ENCODE data around the gene PPP1R16B. TPM values are rescaled to one million over a fixed set of nuclear protein-coding genes. Genes with fewer than 3 reads are reported as not detected.

The PPP1R16B gene
- total and polyA plus RNA-seq, 10 of the 15 experiments (the other 5 are each of a cell fraction or from before 2014, with no cell fraction given), result 13.4 to 90.2 (median 66.7) TPM

GRCh38 chr20:38935967-38936407 lies 130.5 kb downstream of the PPP1R16B start:
- H4K20me1 ChIP-seq (ENCODE audit: control insufficient read depth, insufficient read depth), result no peaks in the 10 kb centered on the region
- DNase-seq (ENCODE audit: low read depth, low spot score) (no peak), ATAC-seq (no peak), FAIRE-seq (no peak)
- ChIA-PET POLR2A (interaction anchor here (1.4 kb wide), 1 partner anchor 28 kb away, joined by 3 read pairs; no protein-coding TSS in a partner anchor), RAD21 (ENCODE audit: unreplicated experiment) (interaction anchor here (0.7 to 1.8 kb wide), 6 partner anchors 8 to 60 kb away, joined by 3 to 7 read pairs (median 4); partner anchors contain the start of genes DHX35 and FAM83D), CTCF (interaction anchor here (0.8 to 1.2 kb wide), 6 partner anchors 9 to 113 kb away, joined by 3 to 16 read pairs (median 4); partner anchors contain the start of gene FAM83D), SMC1A (ENCODE audit: uncharacterized antibody, unreplicated experiment) (interaction anchor here (1.0 to 1.3 kb wide), 5 partner anchors 13 to 112 kb away, joined by 3 to 6 read pairs (median 3); no protein-coding TSS in a partner anchor)
- H3K36me3 ChIP-seq (ENCODE audit: control insufficient read depth in 2 of 2, insufficient read depth in 2 of 2, low read length in 1 of 2), result peaks cover 17 to 30% of the 10 kb centered on the region in 2 experiments
- WGBS (ENCODE audit: insufficient coverage, insufficient replicate concordance, low lambda C conversion rate, missing lambda C conversion rate), result 64% methylated on average over 5 of the region's 5 CpGs
- no peak for TF ChIP-seq NKRF (conservative IDR thresholded peaks at IDR 0.05)
- peak; percentile 8; the same call in 1 of the 2 replicates for TF ChIP-seq SPI1 (IDR thresholded peaks at IDR 0.05; ENCODE audit: borderline replicate concordance, insufficient read depth, low read depth, low read length)
- H3K27me3 ChIP-seq (replicated peaks in 1 of 2; ENCODE audit: control insufficient read depth in 2 of 2, insufficient read depth in 2 of 2, low read length in 1 of 2), result no peaks in the 10 kb centered on the region
- in situ Hi-C loops (cut with MboI), result no loop called here
- no TSS peak for BruUV-seq (replicated peaks)
- H3K4me2 ChIP-seq (ENCODE audit: control insufficient read depth, insufficient read depth), result peak overlapping the region; percentile 68
- peak overlapping the region; percentile 9 for H3K27ac ChIP-seq (ENCODE audit: control insufficient read depth, insufficient read depth)
- H3K4me3 ChIP-seq, result no peak overlapping the region
- intact Hi-C loops (cut with micrococcal nuclease; ENCODE audit: unreplicated experiment), result no loop called here
- no peak overlapping the region for H3K9ac ChIP-seq (ENCODE audit: control insufficient read depth, insufficient read depth, low read length)
- H2AFZ ChIP-seq (ENCODE audit: control insufficient read depth, low read depth, low read length), result no peak overlapping the region
- H3K4me1 ChIP-seq (ENCODE audit: control insufficient read depth, insufficient read depth, low read length), result no peaks in the 10 kb centered on the region; the same call in 1 of the 2 replicates
- no peaks in the 10 kb centered on the region for H3K9me3 ChIP-seq (replicated peaks; ENCODE audit: control insufficient read depth, insufficient read depth, low read length)
- H3K79me2 ChIP-seq (ENCODE audit: control insufficient read depth, insufficient read depth, low read length), result peaks cover 86% of the 10 kb centered on the region

- intact Hi-C loops (cut with micrococcal nuclease; ENCODE audit: unreplicated experiment), result no loop called here
- Histone ChIP-seq H3K9me3 (replicated peaks; ENCODE audit: control insufficient read depth, insufficient read depth, low read length) (no peaks in the 10 kb centered on the region), H3K4me3 (no peak overlapping the region), H3K27ac (ENCODE audit: control insufficient read depth, insufficient read depth) (no peak overlapping the region), H3K9ac (ENCODE audit: control insufficient read depth, insufficient read depth, low read length) (no peak overlapping the region), H4K20me1 (ENCODE audit: control insufficient read depth, insufficient read depth) (no peaks in the 10 kb centered on the region), H3K4me2 (ENCODE audit: control insufficient read depth, insufficient read depth) (peak overlapping the region; percentile 7; the same call in 1 of the 2 replicates), H3K27me3 (replicated peaks in 1 of 2; ENCODE audit: control insufficient read depth in 2 of 2, insufficient read depth in 2 of 2, low read length in 1 of 2) (no peaks in the 10 kb centered on the region), H3K79me2 (ENCODE audit: control insufficient read depth, insufficient read depth, low read length) (peaks cover 76% of the 10 kb centered on the region), H3K4me1 (ENCODE audit: control insufficient read depth, insufficient read depth, low read length) (no peaks in the 10 kb centered on the region; the same call in 1 of the 2 replicates), H3K36me3 (ENCODE audit: control insufficient read depth in 2 of 2, insufficient read depth in 2 of 2, low read length in 1 of 2) (peaks cover 23 to 34% of the 10 kb centered on the region in 2 experiments), H2AFZ (ENCODE audit: control insufficient read depth, low read depth, low read length) (no peak overlapping the region)
- no peak for TF ChIP-seq TBL1XR1 (IDR thresholded peaks at IDR 0.05; ENCODE audit: low read depth, low read length)
- TF ChIP-seq MXI1 (IDR thresholded peaks at IDR 0.05; ENCODE audit: low read depth, low read length), result no peak
- TF ChIP-seq ATF7 (IDR thresholded peaks at IDR 0.05; ENCODE audit: low read depth), result no peak
- no peak for TF ChIP-seq STAT1 (conservative IDR thresholded peaks at IDR 0.05)
- no peak for TF ChIP-seq POLR2AphosphoS2 (IDR thresholded peaks at IDR 0.05; ENCODE audit: low read depth, low read length)
- no peak for TF ChIP-seq KLF5 (IDR thresholded peaks at IDR 0.05; ENCODE audit: partially characterized antibody)
- no peak for TF ChIP-seq SREBF1 (IDR thresholded peaks at IDR 0.05; ENCODE audit: low read length)
- no peak for TF ChIP-seq NFIC (IDR thresholded peaks at IDR 0.05; ENCODE audit: low read depth, low read length)
- FAIRE-seq, result no peak
- in situ Hi-C loops (cut with MboI), result no loop called here
- no peak for ATAC-seq
- DNase-seq (ENCODE audit: low read depth, low spot score), result no peak
- 76% methylated on average over 5 of the region's 5 CpGs for WGBS (ENCODE audit: insufficient coverage, insufficient replicate concordance, low lambda C conversion rate, missing lambda C conversion rate)
- ChIA-PET CTCF (interaction anchor here (0.7 to 1.2 kb wide), 6 partner anchors 11 to 278 kb away, joined by 3 to 16 read pairs (median 4); no protein-coding TSS in a partner anchor), POLR2A (interaction anchor here (1.1 to 1.4 kb wide), 2 partner anchors 9 to 27 kb away, joined by 3 to 4 read pairs; no protein-coding TSS in a partner anchor), RAD21 (ENCODE audit: unreplicated experiment) (interaction anchor here (0.9 to 1.8 kb wide), 4 partner anchors 9 to 59 kb away, joined by 4 to 7 read pairs (median 5); partner anchors contain the start of gene FAM83D), SMC1A (ENCODE audit: uncharacterized antibody, unreplicated experiment) (interaction anchor here (0.7 to 1.3 kb wide), 6 partner anchors 14 to 111 kb away, joined by 3 to 6 read pairs (median 3); no protein-coding TSS in a partner anchor)
- no TSS peak for BruUV-seq (replicated peaks)
Observed at GRCh38 chr20:38937000-38937399, 131.5 kb downstream of the PPP1R16B start.

Measured in GM12878 (cell line).